Activated CD4-positive, alpha-beta memory T cell treated with anti-CD3 and anti-CD28 coated beads for 36 hours (primary cell): ENCODE results near the gene ANKRD12. TPM values are rescaled to one million over a fixed set of nuclear protein-coding genes. Genes with fewer than 3 reads are reported as not detected.

Source experiments
- CTCF ChIA-PET: fragments of 350-600 bp; sonication (Branson Sonifier 250); formaldehyde crosslinking; loops from one replicate; lab custom pipeline; 2021; ENCODE audit warnings: antibody characterized with exemption, inconsistent platforms; lab: Charles Lee
- POLR2A ChIA-PET: fragments of 350-600 bp; sonication (Branson Sonifier 250); formaldehyde crosslinking; loops from one replicate; lab custom pipeline; 2021; ENCODE audit warnings: antibody characterized with exemption; lab: Charles Lee
- DNase-seq: peaks from one replicate; pipeline ENCODE4 v3.0.0-alpha.2; 2020
- H3K27ac Mint-ChIP-seq: one replicate; pipeline ENCODE4 v1.8.0; 2021; ENCODE audit warnings: mixed read lengths
- H3K27me3 Mint-ChIP-seq: one replicate; pipeline ENCODE4 v1.8.0; 2021; ENCODE audit warnings: mixed read lengths
- H3K36me3 Mint-ChIP-seq: one replicate; pipeline ENCODE4 v1.8.0; 2021; ENCODE audit warnings: mixed read lengths
- H3K4me1 Mint-ChIP-seq: one replicate; pipeline ENCODE4 v1.8.0; 2021; ENCODE audit warnings: low read depth, mixed read lengths
- H3K4me3 Mint-ChIP-seq: one replicate; pipeline ENCODE4 v1.8.0; 2021; ENCODE audit warnings: mild to moderate bottlenecking, mixed read lengths
- H3K9me3 Mint-ChIP-seq: one replicate; pipeline ENCODE4 v1.8.0; 2021; ENCODE audit warnings: mixed read lengths
- intact Hi-C: fragments of 100-400 bp; cut with micrococcal nuclease; formaldehyde crosslinking; loops from one replicate; pipeline ENCODE4 v1.15.1; 2023
- total RNA-seq, 2 experiments: library from RNA; stranded (reverse); gene quantifications; one replicate each; pipeline ENCODE4 v1.2.3, GENCODE V29; 2021

The ANKRD12 gene
- total RNA-seq, 2 experiments from 2014 or later = 77.8 to 83.9 TPM

- POLR2A ChIA-PET = no interaction called here
- Mint-ChIP-seq H3K36me3 (peaks cover 25% of the 10 kb centered on the region), H3K9me3 (no peaks in the 10 kb centered on the region)
Observed at GRCh38 chr18:9209279-9209678, 72.7 kb downstream of the ANKRD12 start.

GRCh38 chr18:9210966-9211365 lies 74.4 kb downstream of the ANKRD12 start:
- no peak for DNase-seq
- no peak overlapping the region for H3K4me3 Mint-ChIP-seq
- H3K4me1 Mint-ChIP-seq = peaks cover 20% of the 10 kb centered on the region
- POLR2A ChIA-PET = no interaction called here
- no peaks in the 10 kb centered on the region for H3K9me3 Mint-ChIP-seq
- intact Hi-C loops = no loop called here
- CTCF ChIA-PET = interaction anchor here (0.6 kb wide), 2 partner anchors 11 to 120 kb away, joined by 3 to 5 read pairs; no protein-coding TSS in a partner anchor
- H3K27ac Mint-ChIP-seq = no peak overlapping the region
- H3K27me3 Mint-ChIP-seq = no peaks in the 10 kb centered on the region
- peaks cover 39% of the 10 kb centered on the region for H3K36me3 Mint-ChIP-seq

More at GRCh38 chr18:9209279-9209678, 72.7 kb downstream of the ANKRD12 start:
- Mint-ChIP-seq H3K27me3 (no peaks in the 10 kb centered on the region), H3K4me1 (peaks cover 22% of the 10 kb centered on the region), H3K27ac (no peak overlapping the region), H3K4me3 (no peak overlapping the region)
- DNase-seq = no peak
- intact Hi-C loops = no loop called here
- CTCF ChIA-PET = interaction anchor here (0.9 to 1.3 kb wide), 2 partner anchors 125 to 136 kb away, joined by 3 to 4 read pairs; partner anchors contain the start of gene TWSG1

GRCh38 chr18:9211955-9212354 lies 75.4 kb downstream of the ANKRD12 start:
- H3K9me3 Mint-ChIP-seq = no peaks in the 10 kb centered on the region
- intact Hi-C loops = no loop called here
- no peak overlapping the region for H3K4me3 Mint-ChIP-seq
- peaks cover 45% of the 10 kb centered on the region for H3K36me3 Mint-ChIP-seq
- POLR2A ChIA-PET = no interaction called here
- no peak overlapping the region for H3K27ac Mint-ChIP-seq
- CTCF ChIA-PET = no interaction called here
- H3K27me3 Mint-ChIP-seq = no peaks in the 10 kb centered on the region
- DNase-seq = no peak
- H3K4me1 Mint-ChIP-seq = peaks cover 22% of the 10 kb centered on the region

GRCh38 chr18:9215221-9215933 lies 78.8 kb downstream of the ANKRD12 start:
- H3K27me3 Mint-ChIP-seq = no peaks in the 10 kb centered on the region
- peaks cover 18% of the 10 kb centered on the region for H3K4me1 Mint-ChIP-seq
- CTCF ChIA-PET = interaction anchor here (1.2 kb wide), 1 partner anchor 301 kb away, joined by 3 read pairs; no protein-coding TSS in a partner anchor
- peaks cover 44% of the 10 kb centered on the region for H3K36me3 Mint-ChIP-seq
- no peaks in the 10 kb centered on the region for H3K9me3 Mint-ChIP-seq
- H3K4me3 Mint-ChIP-seq = no peak overlapping the region
- H3K27ac Mint-ChIP-seq = no peak overlapping the region
- no peak for DNase-seq
- intact Hi-C loops = no loop called here
- POLR2A ChIA-PET = no interaction called here

- intact Hi-C loops = no loop called here
- POLR2A ChIA-PET = no interaction called here
- CTCF ChIA-PET = no interaction called here
- peaks cover 13% of the 10 kb centered on the region for H3K4me1 Mint-ChIP-seq
- H3K9me3 Mint-ChIP-seq = no peaks in the 10 kb centered on the region
- DNase-seq = no peak
- no peak overlapping the region for H3K27ac Mint-ChIP-seq
- H3K36me3 Mint-ChIP-seq = peaks cover 50% of the 10 kb centered on the region
- H3K27me3 Mint-ChIP-seq = no peaks in the 10 kb centered on the region
- no peak overlapping the region for H3K4me3 Mint-ChIP-seq
Observed at GRCh38 chr18:9216459-9216858, 79.9 kb downstream of the ANKRD12 start.

- Mint-ChIP-seq H3K4me3 (no peak overlapping the region), H3K9me3 (no peaks in the 10 kb centered on the region), H3K27ac (no peak overlapping the region), H3K27me3 (no peaks in the 10 kb centered on the region), H3K36me3 (peaks cover 56% of the 10 kb centered on the region), H3K4me1 (peaks cover 9% of the 10 kb centered on the region)
- ChIA-PET POLR2A (interaction anchor here (0.7 kb wide), 1 partner anchor 10 kb away, joined by 3 read pairs; no protein-coding TSS in a partner anchor), CTCF (interaction anchor here (0.9 kb wide), 1 partner anchor 299 kb away, joined by 4 read pairs; no protein-coding TSS in a partner anchor)
- no peak for DNase-seq
- intact Hi-C loops = no loop called here
Observed at GRCh38 chr18:9217743-9218451, 81.3 kb downstream of the ANKRD12 start.

GRCh38 chr18:9221040-9221439 lies 84.5 kb downstream of the ANKRD12 start:
- DNase-seq = no peak
- no peaks in the 10 kb centered on the region for H3K27me3 Mint-ChIP-seq
- CTCF ChIA-PET = no interaction called here
- POLR2A ChIA-PET = no interaction called here
- H3K27ac Mint-ChIP-seq = no peak overlapping the region
- no peak overlapping the region for H3K4me3 Mint-ChIP-seq
- peaks cover 47% of the 10 kb centered on the region for H3K36me3 Mint-ChIP-seq
- peaks cover 11% of the 10 kb centered on the region for H3K4me1 Mint-ChIP-seq
- H3K9me3 Mint-ChIP-seq = no peaks in the 10 kb centered on the region
- intact Hi-C loops = no loop called here

GRCh38 chr18:9221661-9222060 lies 85.1 kb downstream of the ANKRD12 start:
- POLR2A ChIA-PET = no interaction called here
- Mint-ChIP-seq H3K4me3 (no peak overlapping the region), H3K9me3 (no peaks in the 10 kb centered on the region), H3K27ac (no peak overlapping the region), H3K36me3 (peaks cover 48% of the 10 kb centered on the region), H3K4me1 (peaks cover 13% of the 10 kb centered on the region), H3K27me3 (no peaks in the 10 kb centered on the region)
- intact Hi-C loops = no loop called here
- no peak for DNase-seq
- CTCF ChIA-PET = interaction anchor here (0.6 kb wide), 1 partner anchor 11 kb away, joined by 5 read pairs; no protein-coding TSS in a partner anchor

- intact Hi-C loops = no loop called here
- DNase-seq = no peak
- ChIA-PET CTCF (no interaction called here), POLR2A (no interaction called here)
- Mint-ChIP-seq H3K4me1 (peaks cover 18% of the 10 kb centered on the region), H3K9me3 (no peaks in the 10 kb centered on the region), H3K36me3 (peaks cover 52% of the 10 kb centered on the region), H3K27ac (no peak overlapping the region), H3K4me3 (no peak overlapping the region), H3K27me3 (no peaks in the 10 kb centered on the region)
Observed at GRCh38 chr18:9223356-9223755, 86.8 kb downstream of the ANKRD12 start.

GRCh38 chr18:9226463-9226862 lies 89.9 kb downstream of the ANKRD12 start:
- Mint-ChIP-seq H3K27ac (peak overlapping the region; percentile 13), H3K4me1 (peaks cover 29% of the 10 kb centered on the region)
- CTCF ChIA-PET = no interaction called here

GRCh38 chr18:9231852-9232486 lies 95.4 kb downstream of the ANKRD12 start:
- no peak overlapping the region for H3K27ac Mint-ChIP-seq
- H3K27me3 Mint-ChIP-seq = no peaks in the 10 kb centered on the region

More at GRCh38 chr18:9226463-9226862, 89.9 kb downstream of the ANKRD12 start:
- Mint-ChIP-seq H3K36me3 (peaks cover 70% of the 10 kb centered on the region), H3K4me3 (no peak overlapping the region), H3K27me3 (no peaks in the 10 kb centered on the region), H3K9me3 (peaks cover 7% of the 10 kb centered on the region)
- no peak for DNase-seq
- intact Hi-C loops = no loop called here
- POLR2A ChIA-PET = no interaction called here

GRCh38 chr18:9232977-9233376 lies 96.4 kb downstream of the ANKRD12 start:
- Mint-ChIP-seq H3K36me3 (peaks cover 70% of the 10 kb centered on the region), H3K27ac (no peak overlapping the region)
- POLR2A ChIA-PET = no interaction called here

More at GRCh38 chr18:9231852-9232486, 95.4 kb downstream of the ANKRD12 start:
- Mint-ChIP-seq H3K4me1 (peaks cover 30% of the 10 kb centered on the region), H3K36me3 (peaks cover 73% of the 10 kb centered on the region), H3K4me3 (no peak overlapping the region), H3K9me3 (peaks cover 16% of the 10 kb centered on the region)
- POLR2A ChIA-PET = interaction anchor here (0.6 kb wide), 1 partner anchor 680 kb away, joined by 4 read pairs; no protein-coding TSS in a partner anchor
- intact Hi-C loops = no loop called here
- CTCF ChIA-PET = no interaction called here
- DNase-seq = no peak

More at GRCh38 chr18:9232977-9233376, 96.4 kb downstream of the ANKRD12 start:
- H3K4me1 Mint-ChIP-seq = peaks cover 27% of the 10 kb centered on the region
- no peak for DNase-seq
- H3K9me3 Mint-ChIP-seq = peaks cover 16% of the 10 kb centered on the region
- intact Hi-C loops = no loop called here
- H3K4me3 Mint-ChIP-seq = no peak overlapping the region
- no peaks in the 10 kb centered on the region for H3K27me3 Mint-ChIP-seq
- CTCF ChIA-PET = no interaction called here
